ENCODE results near the gene MNS1. TPM values are rescaled to one million over a fixed set of nuclear protein-coding genes. Genes with fewer than 3 reads are reported as not detected.

The MNS1 gene
- total RNA-seq, 3 donors from 2014 or later (not counting 1 experiment from before 2014, with no cell fraction given) = 0.52 TPM; not detected in 2

GRCh38 chr15:56394909-56395308, 70.0 kb downstream of the MNS1 start:
- Histone ChIP-seq H3K27me3 (ENCODE audit: control insufficient read depth, insufficient read depth, low read length) (no peaks in the 10 kb centered on the region), H3K9me3 (ENCODE audit: control insufficient read depth, insufficient read depth, low read length) (no peaks in the 10 kb centered on the region), H3K4me3 (ENCODE audit: low read length) (no peak overlapping the region), H3K27ac (ENCODE audit: low read length) (no peak overlapping the region), H3K4me1 (ENCODE audit: control insufficient read depth, insufficient read depth, low read length) (no peaks in the 10 kb centered on the region), H3K36me3 (ENCODE audit: control insufficient read depth, insufficient read depth, low read length) (no peaks in the 10 kb centered on the region)
- no peak overlapping the region for H3K4me3 Mint-ChIP-seq
- DNase-seq = no peak
- intact Hi-C loops (cut with micrococcal nuclease) = no loop called here
- H3K36me3 Mint-ChIP-seq = no peaks in the 10 kb centered on the region
- whole genome bisulfite sequencing (ENCODE audit: insufficient coverage) = no CpG with 5 or more reads among the region's 1 CpG
- H3K27me3 Mint-ChIP-seq (ENCODE audit: low read depth in 2 of 2) = no peaks in the 10 kb centered on the region
- no peak overlapping the region for H3K27ac Mint-ChIP-seq
- no peaks in the 10 kb centered on the region for H3K4me1 Mint-ChIP-seq
- no peaks in the 10 kb centered on the region for H3K9me3 Mint-ChIP-seq
- ATAC-seq = no peak
- TF ChIP-seq CTCF (IDR thresholded peaks at IDR 0.05) = no peak

DNA sequence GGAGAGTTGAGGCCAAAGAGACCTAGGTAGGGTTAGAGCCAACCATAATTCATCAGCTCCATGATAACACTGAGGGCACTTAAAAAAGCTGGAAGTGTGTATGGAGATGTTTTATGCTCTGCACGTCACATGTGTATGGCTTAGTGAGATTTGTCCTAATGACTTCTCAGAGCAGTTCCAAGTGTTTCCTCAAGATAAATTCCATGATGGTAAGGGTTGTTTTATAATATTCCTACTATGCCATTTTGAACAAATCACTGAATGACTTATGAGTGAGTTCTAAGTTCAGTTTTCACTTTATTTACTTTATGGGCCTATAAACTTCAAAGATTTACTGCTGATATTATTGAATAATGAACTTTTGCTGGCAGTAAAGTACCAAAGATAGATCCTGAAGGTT, 71.7 kb downstream of the MNS1 start:
- intact Hi-C loops (cut with micrococcal nuclease) = no loop called here
- Mint-ChIP-seq H3K27me3 (ENCODE audit: low read depth in 2 of 2) (peaks cover 0 to 4% of the 10 kb centered on the region in 2 donors), H3K36me3 (no peaks in the 10 kb centered on the region), H3K4me1 (no peaks in the 10 kb centered on the region), H3K9me3 (no peaks in the 10 kb centered on the region), H3K4me3 (no peak overlapping the region), H3K27ac (no peak overlapping the region)
- no peak for DNase-seq
- no peaks in the 10 kb centered on the region for H3K36me3 ChIP-seq (ENCODE audit: control insufficient read depth, insufficient read depth, low read length)
- no peaks in the 10 kb centered on the region for H3K9me3 ChIP-seq (ENCODE audit: control insufficient read depth, insufficient read depth, low read length)
- no peak overlapping the region for H3K27ac ChIP-seq (ENCODE audit: low read length)
- ATAC-seq = no peak
- WGBS (ENCODE audit: insufficient coverage) = 86% methylated on average over 1 of the region's 1 CpG
- no peak for TF ChIP-seq CTCF (IDR thresholded peaks at IDR 0.05)
- no peaks in the 10 kb centered on the region for H3K4me1 ChIP-seq (ENCODE audit: control insufficient read depth, insufficient read depth, low read length)
- H3K27me3 ChIP-seq (ENCODE audit: control insufficient read depth, insufficient read depth, low read length) = no peaks in the 10 kb centered on the region
- no peak overlapping the region for H3K4me3 ChIP-seq (ENCODE audit: low read length)

DNA sequence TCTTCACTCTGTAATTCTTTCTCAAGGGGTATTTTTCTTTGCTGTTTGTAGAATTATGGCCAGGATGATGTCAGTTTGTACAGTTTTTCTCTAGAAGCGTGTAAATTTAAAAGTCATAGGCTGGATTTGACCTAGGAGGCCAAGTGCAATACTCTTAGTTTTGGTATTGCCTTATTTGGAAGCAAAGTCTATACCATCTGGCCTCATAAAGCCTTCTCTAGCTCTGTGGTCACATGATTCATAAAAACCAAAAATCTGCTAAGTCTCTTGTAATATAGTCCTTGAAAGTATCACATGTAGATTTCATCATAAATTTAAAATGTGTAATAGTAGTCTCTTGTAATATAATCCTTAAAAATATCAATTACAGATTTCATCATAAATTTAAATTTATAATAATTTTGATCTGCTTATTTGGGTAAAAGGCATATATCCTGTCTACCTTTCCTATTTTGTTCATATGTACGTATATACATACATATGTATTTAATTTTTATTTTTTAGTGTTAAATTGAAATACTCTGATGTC, 74.1 kb downstream of the MNS1 start:
- Mint-ChIP-seq H3K36me3 (no peaks in the 10 kb centered on the region), H3K4me1 (no peaks in the 10 kb centered on the region), H3K27me3 (ENCODE audit: low read depth in 2 of 2) (peaks cover 0 to 5% of the 10 kb centered on the region in 2 donors), H3K9me3 (no peaks in the 10 kb centered on the region), H3K4me3 (no peak overlapping the region), H3K27ac (no peak overlapping the region)
- no peak overlapping the region for H3K4me3 ChIP-seq (ENCODE audit: low read length)
- H3K27me3 ChIP-seq (ENCODE audit: control insufficient read depth, insufficient read depth, low read length) = no peaks in the 10 kb centered on the region
- WGBS (ENCODE audit: insufficient coverage) = 92% methylated on average over 1 of the region's 2 CpGs
- no peak for TF ChIP-seq CTCF (IDR thresholded peaks at IDR 0.05)
- DNase-seq (no peak), ATAC-seq (no peak)
- no peak overlapping the region for H3K27ac ChIP-seq (ENCODE audit: low read length)
- H3K36me3 ChIP-seq (ENCODE audit: control insufficient read depth, insufficient read depth, low read length) = no peaks in the 10 kb centered on the region
- intact Hi-C loops (cut with micrococcal nuclease) = no loop called here
- no peaks in the 10 kb centered on the region for H3K9me3 ChIP-seq (ENCODE audit: control insufficient read depth, insufficient read depth, low read length)
- H3K4me1 ChIP-seq (ENCODE audit: control insufficient read depth, insufficient read depth, low read length) = no peaks in the 10 kb centered on the region

DNA sequence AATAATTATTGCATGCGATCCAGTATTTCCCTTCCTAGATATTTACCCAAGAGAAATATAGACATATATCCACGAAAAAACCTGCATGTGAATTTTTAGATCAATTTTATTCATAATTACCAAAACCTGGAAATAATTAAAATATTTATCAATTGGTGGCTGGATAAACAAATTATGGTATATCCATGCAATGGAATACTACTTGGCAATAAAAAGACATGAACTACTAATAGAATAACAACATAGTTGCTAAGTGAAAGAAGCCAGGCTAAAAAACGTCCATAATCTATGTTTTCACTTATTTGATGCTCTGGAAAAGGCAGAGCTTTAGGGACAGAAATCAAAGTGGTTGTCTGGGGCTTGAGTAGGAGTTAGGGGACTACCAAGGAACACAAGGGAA, 79.0 kb downstream of the MNS1 start:
- peaks cover under 1 to 7% of the 10 kb centered on the region in 2 donors for H3K9me3 Mint-ChIP-seq
- 63% methylated on average over 1 of the region's 3 CpGs for WGBS (ENCODE audit: insufficient coverage)
- Histone ChIP-seq H3K4me1 (ENCODE audit: control insufficient read depth, insufficient read depth, low read length) (no peaks in the 10 kb centered on the region), H3K4me3 (ENCODE audit: low read length) (no peak overlapping the region), H3K27ac (ENCODE audit: low read length) (no peak overlapping the region), H3K9me3 (ENCODE audit: control insufficient read depth, insufficient read depth, low read length) (peaks cover 3% of the 10 kb centered on the region), H3K27me3 (ENCODE audit: control insufficient read depth, insufficient read depth, low read length) (no peaks in the 10 kb centered on the region), H3K36me3 (ENCODE audit: control insufficient read depth, insufficient read depth, low read length) (no peaks in the 10 kb centered on the region)
- H3K27me3 Mint-ChIP-seq (ENCODE audit: low read depth in 2 of 2) = peaks cover 0 to 5% of the 10 kb centered on the region in 2 donors
- ATAC-seq (no peak), DNase-seq (no peak)
- H3K36me3 Mint-ChIP-seq = no peaks in the 10 kb centered on the region
- intact Hi-C loops (cut with micrococcal nuclease) = no loop called here
- TF ChIP-seq CTCF (IDR thresholded peaks at IDR 0.05) = no peak
- no peak overlapping the region for H3K4me3 Mint-ChIP-seq
- no peaks in the 10 kb centered on the region for H3K4me1 Mint-ChIP-seq
- no peak overlapping the region for H3K27ac Mint-ChIP-seq
